Measurements from ENCODE around the gene APMAP. TPM values are rescaled to one million over a fixed set of nuclear protein-coding genes. Genes with fewer than 3 reads are reported as not detected.

Gene APMAP
- total RNA-seq, 1 experiment from 2014 or later = 67.8 TPM

DNA sequence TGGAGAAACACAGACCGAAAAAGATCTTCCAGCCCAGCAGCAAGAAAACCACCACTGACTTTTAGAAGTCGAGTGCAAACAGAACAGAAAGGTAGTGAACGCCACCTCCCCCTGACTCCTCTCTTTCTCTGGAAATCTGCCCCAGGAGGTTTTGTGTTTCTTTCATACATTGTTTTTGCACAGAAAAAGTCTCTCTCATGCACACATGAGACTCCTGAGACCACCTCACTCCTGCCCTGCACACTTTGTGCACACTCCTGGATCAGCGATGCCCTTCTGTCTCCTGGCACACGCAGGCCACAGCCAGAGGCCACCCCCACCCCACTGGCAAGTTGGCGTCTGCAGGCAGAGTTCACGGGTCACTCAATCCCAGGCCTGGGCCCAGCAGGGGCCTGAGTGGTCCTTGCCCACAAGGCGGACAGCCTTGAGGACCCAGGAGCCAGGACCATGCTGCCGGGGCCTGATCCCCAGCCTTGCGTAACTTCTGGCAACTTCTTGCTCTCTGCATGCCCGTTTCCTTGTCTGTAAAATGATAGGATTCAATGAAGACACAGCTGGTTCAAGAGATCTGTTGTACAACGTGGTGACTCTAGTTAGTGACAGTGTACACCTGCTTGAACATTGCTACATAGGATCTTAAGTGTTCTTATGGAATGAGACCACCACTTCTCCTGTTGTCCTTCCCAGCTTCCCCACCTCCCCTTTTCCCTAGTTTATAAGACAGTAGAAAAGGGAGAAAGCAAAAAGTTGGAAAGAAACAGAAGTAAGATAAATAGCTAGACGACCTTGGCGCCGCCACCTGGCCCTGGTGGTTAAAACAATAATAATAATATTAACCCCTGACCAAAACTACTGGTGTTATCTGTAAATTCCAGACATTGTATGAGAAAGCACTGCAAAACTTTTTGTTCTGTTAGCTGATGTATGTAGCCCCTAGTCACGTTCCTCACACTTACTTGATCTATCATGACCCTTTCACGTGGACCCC lies 73.7 kb downstream of the APMAP start:
- Histone ChIP-seq H2BK12ac (ENCODE audit: insufficient read length, low read depth, low read length) (no peak overlapping the region), H3K27ac (ENCODE audit: insufficient read length, low read depth, low read length) (no peak overlapping the region), H2BK120ac (ENCODE audit: low read depth, low read length, poor library complexity, severe bottlenecking) (no peak overlapping the region), H3K14ac (ENCODE audit: insufficient read depth, low read length) (no peak overlapping the region), H3K4me1 (ENCODE audit: insufficient read depth, low read length) (no peaks in the 10 kb centered on the region), H3K18ac (ENCODE audit: insufficient read length, low read depth, low read length) (no peak overlapping the region), H3K79me1 (ENCODE audit: insufficient read depth, low read depth, low read length, poor library complexity, severe bottlenecking) (no peaks in the 10 kb centered on the region), H4K20me1 (ENCODE audit: control insufficient read depth, insufficient read depth, insufficient read length) (no peaks in the 10 kb centered on the region), H4K91ac (ENCODE audit: insufficient read length, low read depth, low read length) (no peak overlapping the region), H3K4me2 (ENCODE audit: insufficient read depth, insufficient read length, low read length) (no peak overlapping the region), H2AK5ac (ENCODE audit: insufficient read length, low read length) (no peak overlapping the region), H3K9ac (ENCODE audit: extremely low read depth, insufficient read length, low read length) (no peak overlapping the region), H2AFZ (ENCODE audit: low read length) (no peak overlapping the region), H2BK15ac (ENCODE audit: low read depth, low read length) (no peak overlapping the region), H3K56ac (ENCODE audit: insufficient read length, low read depth, low read length) (no peak overlapping the region), H3K4ac (ENCODE audit: low read depth, low read length) (no peak overlapping the region), H2BK20ac (ENCODE audit: low read depth, low read length, poor library complexity, severe bottlenecking) (no peak overlapping the region), H3T11ph (ENCODE audit: low read length) (no peak overlapping the region), H3K23me2 (ENCODE audit: insufficient read length, low read depth, low read length, poor library complexity, severe bottlenecking) (no peaks in the 10 kb centered on the region), H3K79me2 (ENCODE audit: insufficient read depth, low read length) (no peaks in the 10 kb centered on the region), H2BK5ac (ENCODE audit: insufficient read length, low read length) (no peak overlapping the region), H3K9me3 (ENCODE audit: control insufficient read depth, low read depth, low read length) (no peaks in the 10 kb centered on the region), H4K8ac (replicated peaks; ENCODE audit: insufficient read length, low read depth, low read length) (no peak overlapping the region), H3K27me3 (ENCODE audit: insufficient read depth, low read length) (no peaks in the 10 kb centered on the region), H4K5ac (ENCODE audit: insufficient read length, low read depth, low read length) (no peak overlapping the region), H3K23ac (ENCODE audit: insufficient read length, low read depth, low read length) (no peak overlapping the region)
- H3K27ac Mint-ChIP-seq = no peak overlapping the region
- peaks cover 7 to 18% (median 11%) of the 10 kb centered on the region in 3 experiments; a peak in 6 of 7 replicates for H3K36me3 Mint-ChIP-seq (ENCODE audit: insufficient read depth in 1 of 3, low read depth in 3 of 3)
- H3K4me1 Mint-ChIP-seq = peaks cover 7% of the 10 kb centered on the region in 2 experiments
- H3K9me3 Mint-ChIP-seq = peaks cover 16 to 21% of the 10 kb centered on the region in 2 experiments
- no CpG with 5 or more reads among the region's 17 CpGs for WGBS (ENCODE audit: extremely low coverage, insufficient read length, low lambda C conversion rate)
- peaks cover 16% of the 10 kb centered on the region for H3K27me3 Mint-ChIP-seq (ENCODE audit: low read depth)
- no peak overlapping the region for H3K4me3 Mint-ChIP-seq
- DNase-seq = no peak
- TF ChIP-seq, protein P1, sequence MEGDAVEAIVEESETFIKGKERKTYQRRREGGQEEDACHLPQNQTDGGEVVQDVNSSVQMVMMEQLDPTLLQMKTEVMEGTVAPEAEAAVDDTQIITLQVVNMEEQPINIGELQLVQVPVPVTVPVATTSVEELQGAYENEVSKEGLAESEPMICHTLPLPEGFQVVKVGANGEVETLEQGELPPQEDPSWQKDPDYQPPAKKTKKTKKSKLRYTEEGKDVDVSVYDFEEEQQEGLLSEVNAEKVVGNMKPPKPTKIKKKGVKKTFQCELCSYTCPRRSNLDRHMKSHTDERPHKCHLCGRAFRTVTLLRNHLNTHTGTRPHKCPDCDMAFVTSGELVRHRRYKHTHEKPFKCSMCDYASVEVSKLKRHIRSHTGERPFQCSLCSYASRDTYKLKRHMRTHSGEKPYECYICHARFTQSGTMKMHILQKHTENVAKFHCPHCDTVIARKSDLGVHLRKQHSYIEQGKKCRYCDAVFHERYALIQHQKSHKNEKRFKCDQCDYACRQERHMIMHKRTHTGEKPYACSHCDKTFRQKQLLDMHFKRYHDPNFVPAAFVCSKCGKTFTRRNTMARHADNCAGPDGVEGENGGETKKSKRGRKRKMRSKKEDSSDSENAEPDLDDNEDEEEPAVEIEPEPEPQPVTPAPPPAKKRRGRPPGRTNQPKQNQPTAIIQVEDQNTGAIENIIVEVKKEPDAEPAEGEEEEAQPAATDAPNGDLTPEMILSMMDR (conservative IDR thresholded peaks at IDR 0.05) = no peak; the same call in 2 of the 3 replicates
